H9 (cell line): ENCODE measurements around the gene MLLT6. TPM values are rescaled to one million over a fixed set of nuclear protein-coding genes. Genes with fewer than 3 reads are reported as not detected.

Experiments
- DNase-seq: peaks from one replicate; pipeline ENCODE4 v3.0.0-alpha.2; 2017
- H2AFZ ChIP-seq: one replicate; pipeline ENCODE4 v1.6.1; 2013; ENCODE audit warnings: mild to moderate bottlenecking, low read length, control low read depth, moderate library complexity
- H2AK5ac ChIP-seq: 2 replicates; pipeline ENCODE4 v1.6.1; 2013; ENCODE audit warnings: low read length, control low read depth, mixed read lengths; ENCODE audit not compliant: insufficient read length
- H2BK120ac ChIP-seq: one replicate; pipeline ENCODE4 v1.6.1; 2013; ENCODE audit warnings: low read depth, mild to moderate bottlenecking, low read length, control low read depth, inconsistent platforms; ENCODE audit not compliant: poor library complexity, severe bottlenecking
- H2BK12ac ChIP-seq: 2 replicates; pipeline ENCODE4 v1.6.1; 2013; ENCODE audit warnings: low read length, control low read depth, mixed read lengths, low read depth; ENCODE audit not compliant: insufficient read length
- H2BK15ac ChIP-seq: 2 replicates; pipeline ENCODE4 v1.6.1; 2013; ENCODE audit warnings: low read depth, low read length, control low read depth
- H2BK20ac ChIP-seq: one replicate; pipeline ENCODE4 v1.6.1; 2013; ENCODE audit warnings: low read depth, mild to moderate bottlenecking, low read length, control low read depth, inconsistent platforms; ENCODE audit not compliant: poor library complexity, severe bottlenecking
- H2BK5ac ChIP-seq: 2 replicates; pipeline ENCODE4 v1.6.1; 2013; ENCODE audit warnings: low read length, control low read depth, mixed read lengths; ENCODE audit not compliant: insufficient read length
- H3K14ac ChIP-seq: 2 replicates; pipeline ENCODE4 v1.6.1; 2013; ENCODE audit warnings: low read length, control low read depth; ENCODE audit not compliant: insufficient read depth
- H3K18ac ChIP-seq: 2 replicates; pipeline ENCODE4 v1.6.1; 2013; ENCODE audit warnings: low read depth, mild to moderate bottlenecking, mixed read lengths, low read length, control low read depth; ENCODE audit not compliant: insufficient read length
- H3K23ac ChIP-seq: 2 replicates; pipeline ENCODE4 v1.6.1; 2013; ENCODE audit warnings: low read length, control low read depth, mixed read lengths, low read depth; ENCODE audit not compliant: insufficient read length
- H3K23me2 ChIP-seq: 2 replicates; pipeline ENCODE4 v1.6.1; 2013; ENCODE audit warnings: low read depth, mild to moderate bottlenecking, mixed read lengths, low read length, control low read depth; ENCODE audit not compliant: insufficient read length, poor library complexity, severe bottlenecking
- H3K27ac ChIP-seq: 2 replicates; pipeline ENCODE4 v1.5.1; 2013; ENCODE audit warnings: low read length, control low read depth, mixed read lengths, low read depth; ENCODE audit not compliant: insufficient read length
- H3K27me3 ChIP-seq: 2 replicates; pipeline ENCODE4 v1.6.1; 2013; ENCODE audit warnings: low read length, control low read depth, inconsistent platforms; ENCODE audit not compliant: insufficient read depth
- H3K4ac ChIP-seq: 2 replicates; pipeline ENCODE4 v1.6.1; 2013; ENCODE audit warnings: low read depth, mild to moderate bottlenecking, control low read depth, inconsistent platforms, low read length, moderate library complexity
- H3K4me1 ChIP-seq: 2 replicates; pipeline ENCODE4 v1.6.1; 2013; ENCODE audit warnings: low read length, control low read depth, inconsistent platforms; ENCODE audit not compliant: insufficient read depth
- H3K4me2 ChIP-seq: 2 replicates; pipeline ENCODE4 v1.6.1; 2013; ENCODE audit warnings: low read length, control low read depth, mixed read lengths; ENCODE audit not compliant: insufficient read length, insufficient read depth
- H3K56ac ChIP-seq: 2 replicates; pipeline ENCODE4 v1.6.1; 2013; ENCODE audit warnings: low read depth, mild to moderate bottlenecking, mixed read lengths, low read length, control low read depth; ENCODE audit not compliant: insufficient read length
- H3K79me1 ChIP-seq: 2 replicates; pipeline ENCODE4 v1.6.1; 2013; ENCODE audit warnings: low read depth, mild to moderate bottlenecking, moderate library complexity, low read length, control low read depth, inconsistent platforms; ENCODE audit not compliant: insufficient read depth, poor library complexity, severe bottlenecking
- H3K79me2 ChIP-seq: 2 replicates; pipeline ENCODE4 v1.6.1; 2013; ENCODE audit warnings: low read length, control low read depth, inconsistent platforms; ENCODE audit not compliant: insufficient read depth
- H3K9ac ChIP-seq: 2 replicates; pipeline ENCODE4 v1.6.1; 2013; ENCODE audit warnings: low read length, control low read depth, mixed read lengths; ENCODE audit not compliant: insufficient read length; ENCODE audit errors: extremely low read depth
- H3K9me3 ChIP-seq: one replicate; pipeline ENCODE4 v1.6.1; 2013; ENCODE audit warnings: low read depth, low read length, inconsistent platforms; ENCODE audit not compliant: control insufficient read depth
- H3T11ph ChIP-seq: one replicate; pipeline ENCODE4 v1.6.1; 2013; ENCODE audit warnings: mild to moderate bottlenecking, low read length, control low read depth, inconsistent platforms
- H4K20me1 ChIP-seq: one replicate; pipeline ENCODE4 v1.6.1; 2013; ENCODE audit not compliant: control insufficient read depth, insufficient read length, insufficient read depth
- H4K5ac ChIP-seq: 2 replicates; pipeline ENCODE4 v1.6.1; 2013; ENCODE audit warnings: low read depth, mild to moderate bottlenecking, mixed read lengths, low read length, control low read depth; ENCODE audit not compliant: insufficient read length
- H4K8ac ChIP-seq: replicated peaks from 2 replicates; pipeline ENCODE4 v1.6.1; 2013; ENCODE audit warnings: low read length, control low read depth, mixed read lengths, low read depth; ENCODE audit not compliant: insufficient read length
- H4K91ac ChIP-seq: 2 replicates; pipeline ENCODE4 v1.6.1; 2013; ENCODE audit warnings: low read depth, mild to moderate bottlenecking, moderate library complexity, mixed read lengths, low read length, control low read depth; ENCODE audit not compliant: insufficient read length
- H3K27ac Mint-ChIP-seq, 3 experiments: 2 replicates in 2 of 3; 3 replicates in 1 of 3; pipeline ENCODE4 v1.8.0; 2020 to 2021; ENCODE audit warnings: mixed read lengths in 3 of 3, mild to moderate bottlenecking in 1 of 3, moderate library complexity in 1 of 3
- H3K27me3 Mint-ChIP-seq: 2 replicates; pipeline ENCODE4 v1.8.0; 2021; ENCODE audit warnings: low read depth, mild to moderate bottlenecking, moderate library complexity, mixed read lengths
- H3K36me3 Mint-ChIP-seq, 3 experiments: 2 replicates in 2 of 3; 3 replicates in 1 of 3; pipeline ENCODE4 v1.8.0; 2020 to 2021; ENCODE audit warnings: low read depth in 3 of 3, mixed read lengths in 3 of 3; ENCODE audit not compliant: insufficient read depth in 1 of 3
- H3K4me1 Mint-ChIP-seq, 2 experiments: 2 replicates each; pipeline ENCODE4 v1.8.0; 2020; ENCODE audit warnings: mixed read lengths in 2 of 2
- H3K4me3 Mint-ChIP-seq, 2 experiments: 2 replicates in 1 of 2; 3 replicates in 1 of 2; pipeline ENCODE4 v1.8.0; 2020 to 2021; ENCODE audit warnings: mild to moderate bottlenecking in 2 of 2, mixed read lengths in 2 of 2, moderate library complexity in 1 of 2
- H3K9me3 Mint-ChIP-seq, 2 experiments: 2 replicates in 1 of 2; 3 replicates in 1 of 2; pipeline ENCODE4 v1.8.0; 2020; ENCODE audit warnings: mild to moderate bottlenecking in 2 of 2, mixed read lengths in 2 of 2, moderate library complexity in 1 of 2
- CTCF ChIP-seq: fragments of 200-600 bp; sonication (generic); conservative IDR thresholded peaks from 3 replicates; pipeline ENCODE4 v1.8.0; 2021; ENCODE audit warnings: antibody characterized with exemption, mild to moderate bottlenecking
- WGBS: extraction: QIAGEN DNeasy Blood & Tissue Kit; methylation state at CpG from one replicate; pipeline ENCODE4 v1.1.7; 2013; ENCODE audit warnings: missing lambda C conversion rate, low lambda C conversion rate, mixed read lengths; ENCODE audit not compliant: insufficient read length; ENCODE audit errors: extremely low coverage; 5-methylcytosine and 5-hydroxymethylcytosine counted together
- total RNA-seq: library from RNA; stranded (reverse); gene quantifications from 2 replicates; pipeline ENCODE4 v1.2.1, GENCODE V29; 2021

MLLT6 gene
- total RNA-seq, 1 experiment from 2014 or later: 26.4 TPM

GRCh38 chr17:38702166-38702915 is 2.7 kb upstream of the MLLT6 start:
- H2BK15ac ChIP-seq: no peak overlapping the region
- no peak overlapping the region for H3K27ac ChIP-seq
- H2BK12ac ChIP-seq: no peak overlapping the region
- DNase-seq: peak; percentile 88
- no peak overlapping the region for H3K4ac ChIP-seq
- no peak overlapping the region for H3K18ac ChIP-seq
- no peak for TF ChIP-seq CTCF
- no peak overlapping the region for H3K23ac ChIP-seq
- H3T11ph ChIP-seq: no peak overlapping the region
- no peak overlapping the region for H3K56ac ChIP-seq
- no peak overlapping the region for H4K5ac ChIP-seq
- peak overlapping the region; percentile 63 for H3K4me2 ChIP-seq
- no peak overlapping the region for H4K91ac ChIP-seq
- Mint-ChIP-seq H3K36me3 (no peaks in the 10 kb centered on the region; a peak in 1 of 7 replicates), H3K27ac (no peak overlapping the region), H3K27me3 (peaks cover 91% of the 10 kb centered on the region), H3K9me3 (peaks cover 0 to 3% of the 10 kb centered on the region in 2 experiments; a peak in 3 of 5 replicates), H3K4me3 (peak overlapping the region; percentile 64 to 82), H3K4me1 (peaks cover 38 to 45% of the 10 kb centered on the region in 2 experiments)
- H3K4me1 ChIP-seq: peaks cover 5% of the 10 kb centered on the region; the same call in 1 of the 2 replicates
- WGBS: no CpG with 5 or more reads among the region's 81 CpGs
- no peak overlapping the region for H2BK120ac ChIP-seq
- no peaks in the 10 kb centered on the region for H3K9me3 ChIP-seq
- no peak overlapping the region for H3K9ac ChIP-seq
- H3K23me2 ChIP-seq: peaks cover 25% of the 10 kb centered on the region
- H4K20me1 ChIP-seq: no peaks in the 10 kb centered on the region
- no peak overlapping the region for H4K8ac ChIP-seq
- no peak overlapping the region for H2BK5ac ChIP-seq
- no peak overlapping the region for H2AK5ac ChIP-seq
- H3K79me2 ChIP-seq: no peaks in the 10 kb centered on the region
- H3K27me3 ChIP-seq: peaks cover 67% of the 10 kb centered on the region
- H2BK20ac ChIP-seq: no peak overlapping the region
- H3K79me1 ChIP-seq: no peaks in the 10 kb centered on the region
- no peak overlapping the region for H3K14ac ChIP-seq
- H2AFZ ChIP-seq: no peak overlapping the region
